MCF 10A (cell line): ENCODE results near the gene MZT1. TPM values are rescaled to one million over a fixed set of nuclear protein-coding genes. Genes with fewer than 3 reads are reported as not detected.

Experiments used
- BruUV-seq: library from RNA; stranded (reverse); fragments of 400-500 nt; replicated peaks from 2 replicates; lab custom pipeline; 2021; lab: Mats Ljungman, UMichigan
- CTCF ChIA-PET: fragments of 300-600 bp; sonication (Branson Sonifier 250); formaldehyde crosslinking; extraction: SDS; loops from one replicate; lab custom pipeline; 2021; ENCODE audit warnings: antibody characterized with exemption, inconsistent platforms; lab: Yijun Ruan, JAX
- POLR2A ChIA-PET: fragments of 300-600, 350-650 bp; sonication (Branson Sonifier 250); formaldehyde crosslinking; extraction: SDS; loops from one replicate; lab custom pipeline; 2020; ENCODE audit warnings: antibody characterized with exemption, inconsistent platforms; lab: Yijun Ruan, JAX
- DNase-seq: peaks from one replicate; pipeline ENCODE4 v3.0.0-alpha.2; 2018; ENCODE audit not compliant: unreplicated experiment
- H3K27ac Mint-ChIP-seq: one replicate; pipeline ENCODE4 v1.8.0; 2022; ENCODE audit warnings: mild to moderate bottlenecking, low read depth, mixed read lengths; ENCODE audit not compliant: unreplicated experiment
- H3K27me3 Mint-ChIP-seq: one replicate; pipeline ENCODE4 v1.8.0; 2022; ENCODE audit warnings: mixed read lengths; ENCODE audit not compliant: insufficient read depth, unreplicated experiment
- H3K36me3 Mint-ChIP-seq: one replicate; pipeline ENCODE4 v1.8.0; 2022; ENCODE audit warnings: mild to moderate bottlenecking, moderate library complexity, mixed read lengths; ENCODE audit not compliant: insufficient read depth, unreplicated experiment
- H3K4me1 Mint-ChIP-seq: one replicate; pipeline ENCODE4 v1.8.0; 2022; ENCODE audit warnings: mixed read lengths; ENCODE audit not compliant: insufficient read depth, unreplicated experiment
- H3K4me3 Mint-ChIP-seq: one replicate; pipeline ENCODE4 v1.8.0; 2022; ENCODE audit warnings: mild to moderate bottlenecking, moderate library complexity, mixed read lengths; ENCODE audit not compliant: unreplicated experiment
- H3K9me3 Mint-ChIP-seq: one replicate; pipeline ENCODE4 v1.8.0; 2022; ENCODE audit warnings: mixed read lengths; ENCODE audit not compliant: unreplicated experiment
- CTCF ChIP-seq: fragments of 200-600 bp; IDR thresholded peaks from one replicate; pipeline ENCODE4 v1.8.0; 2022; ENCODE audit warnings: antibody characterized with exemption, mild to moderate bottlenecking; ENCODE audit not compliant: unreplicated experiment
- intact Hi-C: fragments of 100-400 bp; cut with micrococcal nuclease; formaldehyde crosslinking; loops from 2 replicates; pipeline ENCODE4 v1.14.1; 2022
- total RNA-seq: library from RNA; stranded (reverse); gene quantifications from 2 replicates; pipeline ENCODE4 v1.2.3, GENCODE V29; 2022

MZT1 gene
- total RNA-seq, 1 experiment from 2014 or later, result 28.4 TPM

- Mint-ChIP-seq H3K27ac (no peak overlapping the region), H3K9me3 (no peaks in the 10 kb centered on the region), H3K36me3 (peaks cover 55% of the 10 kb centered on the region), H3K27me3 (no peaks in the 10 kb centered on the region), H3K4me3 (no peak overlapping the region), H3K4me1 (peaks cover 6% of the 10 kb centered on the region)
- ChIA-PET POLR2A (interaction anchor here (1.6 to 2.0 kb wide), 2 partner anchors 16 to 26 kb away, joined by 3 to 5 read pairs; no protein-coding TSS in a partner anchor), CTCF (no interaction called here)
- DNase-seq, result no peak
- intact Hi-C loops, result no loop called here
- BruUV-seq, result no TSS peak
- TF ChIP-seq CTCF, result no peak
Measured at GRCh38 chr13:72745260-72745659, 17.8 kb upstream of the MZT1 start.

GRCh38 chr13:72740015-72740414 lies 12.6 kb upstream of the MZT1 start:
- Mint-ChIP-seq H3K36me3 (peaks cover 17% of the 10 kb centered on the region), H3K4me1 (peaks cover 12% of the 10 kb centered on the region), H3K4me3 (no peak overlapping the region), H3K27ac (no peak overlapping the region), H3K27me3 (no peaks in the 10 kb centered on the region), H3K9me3 (no peaks in the 10 kb centered on the region)
- no peak for TF ChIP-seq CTCF
- intact Hi-C loops, result no loop called here
- POLR2A ChIA-PET, result interaction anchor here (5.7 kb wide), 1 partner anchor 11 kb away, joined by 28 read pairs; the partner anchor contains the start of genes BORA and MZT1
- BruUV-seq, result no TSS peak
- no peak for DNase-seq
- CTCF ChIA-PET, result interaction anchor here (0.6 kb wide), 1 partner anchor 12 kb away, joined by 3 read pairs; no protein-coding TSS in a partner anchor

GRCh38 chr13:72737033-72737432 lies 9.6 kb upstream of the MZT1 start:
- DNase-seq, result no peak
- BruUV-seq, result no TSS peak
- Mint-ChIP-seq H3K4me3 (no peak overlapping the region), H3K4me1 (peaks cover 12% of the 10 kb centered on the region), H3K27ac (peak overlapping the region; percentile 55), H3K36me3 (peaks cover 7% of the 10 kb centered on the region), H3K9me3 (no peaks in the 10 kb centered on the region), H3K27me3 (no peaks in the 10 kb centered on the region)
- POLR2A ChIA-PET, result interaction anchor here (5.7 kb wide), 1 partner anchor 8 kb away, joined by 28 read pairs; the partner anchor contains the start of genes BORA and MZT1
- CTCF ChIA-PET, result no interaction called here
- intact Hi-C loops, result no loop called here
- no peak for TF ChIP-seq CTCF

- no peak for TF ChIP-seq CTCF
- DNase-seq, result no peak
- Mint-ChIP-seq H3K4me3 (peak overlapping the region; percentile 89), H3K4me1 (peaks cover 25% of the 10 kb centered on the region), H3K27me3 (no peaks in the 10 kb centered on the region), H3K36me3 (no peaks in the 10 kb centered on the region), H3K9me3 (no peaks in the 10 kb centered on the region), H3K27ac (peak overlapping the region; percentile 87)
- intact Hi-C loops, result no loop called here
- no TSS peak for BruUV-seq
- ChIA-PET CTCF (no interaction called here), POLR2A (interaction anchor here (0.9 to 3.4 kb wide), 8 partner anchors 11 to 332 kb away, joined by 3 to 28 read pairs (median 4); partner anchors contain the start of gene KLF5)
Measured at GRCh38 chr13:72728290-72728605, 819 bp upstream of the MZT1 start.
